T-helper 1 cell treated with Interleukin-12 subunit alpha and Interleukin-12 subunit beta and Interleukin-4 antibody, amounts not matched to agents 30 μg/mL and 1 μg/mL, for 36 hours (primary cell): ENCODE results near the gene CHRNA9.
"Not testable (repeated sequence)": the region's sequence is repeated elsewhere in the genome, so short reads cannot be mapped to it uniquely, and the experiment has no call there.

Experiments used
- H3K27ac Mint-ChIP-seq: one replicate; pipeline ENCODE4 v1.8.0; 2021; ENCODE audit warnings: mild to moderate bottlenecking, mixed read lengths
- H3K27me3 Mint-ChIP-seq: one replicate; pipeline ENCODE4 v1.8.0; 2021; ENCODE audit warnings: low read depth, mixed read lengths
- H3K36me3 Mint-ChIP-seq: one replicate; pipeline ENCODE4 v1.8.0; 2021; ENCODE audit warnings: low read depth, mixed read lengths
- H3K4me1 Mint-ChIP-seq: one replicate; pipeline ENCODE4 v1.8.0; 2021; ENCODE audit warnings: low read depth, mixed read lengths
- H3K4me3 Mint-ChIP-seq: one replicate; pipeline ENCODE4 v1.8.0; 2021; ENCODE audit warnings: mild to moderate bottlenecking, moderate library complexity, mixed read lengths
- H3K9me3 Mint-ChIP-seq: one replicate; pipeline ENCODE4 v1.8.0; 2021; ENCODE audit warnings: mixed read lengths

Gene CHRNA9

DNA sequence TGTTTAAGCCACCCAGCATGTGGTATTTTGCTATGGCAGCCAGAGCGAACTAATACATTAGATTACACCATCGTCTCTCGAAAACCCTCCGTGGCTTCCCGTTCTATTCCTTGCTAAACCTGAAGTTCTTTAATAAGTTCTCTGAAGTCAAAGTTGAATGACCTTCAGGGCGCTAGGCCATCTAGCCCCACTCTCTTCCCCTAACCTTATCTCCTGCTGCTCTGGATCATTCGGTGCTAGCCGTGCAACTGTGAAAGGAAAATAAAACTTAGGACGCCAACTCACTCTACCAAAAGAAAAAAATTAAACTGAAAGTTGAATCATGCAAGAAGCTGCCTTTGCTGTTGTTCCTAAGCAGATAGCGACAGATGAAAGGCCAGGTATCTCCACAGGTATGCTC is 40.0 kb downstream of the CHRNA9 start:
- no peak overlapping the region for H3K27ac Mint-ChIP-seq

GRCh38 chr4:40375620-40376019 is 40.5 kb downstream of the CHRNA9 start:
- no peaks in the 10 kb centered on the region for H3K27me3 Mint-ChIP-seq
- no peaks in the 10 kb centered on the region for H3K9me3 Mint-ChIP-seq
- H3K36me3 Mint-ChIP-seq: no peaks in the 10 kb centered on the region
- H3K27ac Mint-ChIP-seq: no peak overlapping the region
- H3K4me3 Mint-ChIP-seq: no peak overlapping the region
- H3K4me1 Mint-ChIP-seq: no peaks in the 10 kb centered on the region

More for the DNA sequence above, 40.0 kb downstream of the CHRNA9 start:
- Mint-ChIP-seq H3K27me3 (no peaks in the 10 kb centered on the region), H3K4me3 (no peak overlapping the region), H3K36me3 (no peaks in the 10 kb centered on the region), H3K4me1 (no peaks in the 10 kb centered on the region), H3K9me3 (no peaks in the 10 kb centered on the region)

DNA sequence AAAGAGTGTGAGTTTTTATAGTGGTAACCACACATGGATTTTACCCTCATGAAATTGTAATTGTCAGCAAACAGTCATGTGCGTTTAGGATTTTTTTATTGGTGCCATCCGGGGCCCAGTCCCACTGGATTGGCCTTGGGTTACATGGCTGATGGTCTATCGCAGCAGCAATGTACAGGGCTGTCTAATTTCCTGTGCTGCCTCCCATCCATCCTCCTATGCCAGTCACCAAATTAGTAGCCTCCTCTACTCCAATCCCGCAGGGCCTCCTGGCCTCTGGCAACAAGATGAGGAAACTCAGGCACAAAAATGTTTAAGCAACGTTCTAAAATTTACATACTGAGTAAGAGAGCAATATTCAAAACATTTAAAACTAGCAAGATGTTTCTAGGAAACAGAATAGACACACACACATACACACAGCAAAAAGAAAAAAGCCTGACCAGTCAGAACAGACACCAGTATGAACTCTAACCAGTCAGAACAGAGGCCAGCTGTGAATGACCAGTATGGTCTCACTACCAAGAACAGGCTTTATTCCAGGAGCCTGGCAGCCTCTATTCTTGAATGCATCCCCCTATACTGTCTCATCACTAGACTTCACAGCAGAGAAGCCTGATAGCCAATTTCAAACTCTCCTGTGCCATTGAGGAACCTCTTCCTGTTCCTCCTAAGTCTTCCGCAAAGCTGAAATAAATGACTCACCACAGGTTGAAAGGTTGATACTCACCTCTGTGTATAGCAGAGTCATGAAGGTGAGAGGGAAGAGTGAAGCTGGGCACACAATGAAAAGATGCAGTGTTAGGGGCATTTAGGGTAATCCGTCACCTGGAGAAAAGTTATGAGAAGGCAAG is 42.6 kb downstream of the CHRNA9 start:
- Mint-ChIP-seq H3K27me3 (no peaks in the 10 kb centered on the region), H3K9me3 (no peaks in the 10 kb centered on the region), H3K4me1 (no peaks in the 10 kb centered on the region), H3K4me3 (no peak overlapping the region), H3K27ac (peak overlapping the region; percentile 31), H3K36me3 (no peaks in the 10 kb centered on the region)

- peaks cover 3% of the 10 kb centered on the region for H3K4me1 Mint-ChIP-seq
- H3K36me3 Mint-ChIP-seq: no peaks in the 10 kb centered on the region
Observed at GRCh38 chr4:40378619-40379018, 43.5 kb downstream of the CHRNA9 start.

DNA sequence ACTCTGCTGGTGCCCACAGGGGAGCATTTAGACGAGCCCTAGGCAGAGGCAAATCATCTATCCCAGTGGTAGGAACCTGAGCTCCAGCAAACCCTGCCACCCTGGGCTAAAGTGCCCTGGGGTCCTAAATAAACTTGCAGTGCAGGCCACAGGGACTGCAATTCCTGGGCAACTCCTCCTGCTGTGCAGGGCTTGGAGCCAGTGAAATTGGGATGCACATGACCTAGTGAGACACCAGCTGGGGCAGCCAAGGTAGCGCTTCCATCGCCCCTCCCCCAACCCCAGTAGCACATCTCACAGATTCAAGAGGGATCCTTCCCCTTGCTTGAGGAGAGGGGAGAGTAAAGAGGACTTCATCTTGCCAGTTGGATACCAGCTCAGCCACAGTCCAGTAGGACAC is 44.1 kb downstream of the CHRNA9 start:
- peaks cover 3% of the 10 kb centered on the region for H3K4me1 Mint-ChIP-seq
- no peaks in the 10 kb centered on the region for H3K36me3 Mint-ChIP-seq
- H3K4me3 Mint-ChIP-seq: no peak overlapping the region
- no peak overlapping the region for H3K27ac Mint-ChIP-seq
- H3K9me3 Mint-ChIP-seq: no peaks in the 10 kb centered on the region
- no peaks in the 10 kb centered on the region for H3K27me3 Mint-ChIP-seq

More at GRCh38 chr4:40378619-40379018, 43.5 kb downstream of the CHRNA9 start:
- no peaks in the 10 kb centered on the region for H3K9me3 Mint-ChIP-seq
- H3K4me3 Mint-ChIP-seq: no peak overlapping the region
- no peak overlapping the region for H3K27ac Mint-ChIP-seq
- no peaks in the 10 kb centered on the region for H3K27me3 Mint-ChIP-seq

DNA sequence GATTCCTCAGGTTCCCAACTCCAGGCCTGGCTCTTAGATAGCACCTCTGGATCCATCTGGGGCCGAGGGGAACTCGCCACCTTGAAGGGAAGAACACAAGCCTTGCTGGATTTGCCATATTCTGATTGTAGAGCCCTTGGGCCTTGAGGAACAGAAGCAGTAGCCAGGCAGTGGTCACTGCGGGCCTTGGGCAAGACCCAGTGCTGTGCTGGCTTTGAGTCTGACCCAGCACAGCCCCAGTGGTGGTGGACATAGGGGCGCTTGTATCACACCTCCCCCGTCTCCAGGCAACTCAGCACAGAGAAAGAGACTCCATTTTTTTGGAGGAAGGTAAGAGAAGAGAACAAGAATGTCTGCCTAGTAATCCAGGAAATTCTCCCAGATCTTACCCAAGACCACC is 45.5 kb downstream of the CHRNA9 start:
- Mint-ChIP-seq H3K36me3 (no peaks in the 10 kb centered on the region), H3K27me3 (no peaks in the 10 kb centered on the region), H3K4me1 (peaks cover 6% of the 10 kb centered on the region), H3K4me3 (no peak overlapping the region), H3K27ac (no peak overlapping the region), H3K9me3 (no peaks in the 10 kb centered on the region)

DNA sequence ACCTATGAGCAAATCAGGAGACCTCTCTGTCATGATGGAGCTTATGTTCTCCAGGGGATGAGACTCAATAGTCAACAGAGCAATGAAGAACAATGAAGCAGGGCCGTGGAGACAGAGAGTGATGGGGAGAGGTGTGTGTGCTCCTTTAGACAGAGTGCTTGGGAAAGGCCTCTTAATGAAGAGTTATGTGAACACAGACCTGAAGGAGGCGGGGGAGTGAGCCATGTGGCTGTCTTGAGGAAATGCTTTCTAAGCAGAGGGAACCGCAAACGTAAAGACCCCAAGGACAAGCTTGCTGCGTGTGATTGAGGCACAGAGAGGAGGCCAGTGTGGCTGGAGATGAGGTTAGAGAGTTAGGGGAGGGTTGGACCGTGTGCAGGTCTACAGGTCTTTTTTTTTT is 53.1 kb downstream of the CHRNA9 start:
- H3K4me1 Mint-ChIP-seq: peaks cover 4% of the 10 kb centered on the region
- no peak overlapping the region for H3K27ac Mint-ChIP-seq
- H3K9me3 Mint-ChIP-seq: no peaks in the 10 kb centered on the region
- no peaks in the 10 kb centered on the region for H3K36me3 Mint-ChIP-seq
- H3K4me3 Mint-ChIP-seq: no peak overlapping the region
- H3K27me3 Mint-ChIP-seq: no peaks in the 10 kb centered on the region

- Mint-ChIP-seq H3K27me3 (no peaks in the 10 kb centered on the region), H3K4me3 (no peak overlapping the region), H3K4me1 (peaks cover 3% of the 10 kb centered on the region), H3K27ac (no peak overlapping the region), H3K9me3 (no peaks in the 10 kb centered on the region), H3K36me3 (no peaks in the 10 kb centered on the region)
Observed at GRCh38 chr4:40389986-40390385, 54.9 kb downstream of the CHRNA9 start.

- H3K36me3 Mint-ChIP-seq, H3K27me3 Mint-ChIP-seq, H3K27ac Mint-ChIP-seq, H3K4me3 Mint-ChIP-seq, H3K4me1 Mint-ChIP-seq, H3K9me3 Mint-ChIP-seq: not testable (repeated sequence)
Observed at GRCh38 chr4:40392241-40392640, 57.1 kb downstream of the CHRNA9 start.

GRCh38 chr4:40394236-40394635 is 59.1 kb downstream of the CHRNA9 start:
- H3K4me1 Mint-ChIP-seq: no peaks in the 10 kb centered on the region
- H3K27ac Mint-ChIP-seq: no peak overlapping the region
- no peaks in the 10 kb centered on the region for H3K36me3 Mint-ChIP-seq
- no peaks in the 10 kb centered on the region for H3K9me3 Mint-ChIP-seq
- H3K4me3 Mint-ChIP-seq: no peak overlapping the region
- no peaks in the 10 kb centered on the region for H3K27me3 Mint-ChIP-seq

GRCh38 chr4:40395166-40395900 is 60.2 kb downstream of the CHRNA9 start:
- no peaks in the 10 kb centered on the region for H3K9me3 Mint-ChIP-seq
- no peak overlapping the region for H3K4me3 Mint-ChIP-seq
- H3K4me1 Mint-ChIP-seq: no peaks in the 10 kb centered on the region
- no peaks in the 10 kb centered on the region for H3K36me3 Mint-ChIP-seq
- H3K27me3 Mint-ChIP-seq: no peaks in the 10 kb centered on the region
- H3K27ac Mint-ChIP-seq: no peak overlapping the region

DNA sequence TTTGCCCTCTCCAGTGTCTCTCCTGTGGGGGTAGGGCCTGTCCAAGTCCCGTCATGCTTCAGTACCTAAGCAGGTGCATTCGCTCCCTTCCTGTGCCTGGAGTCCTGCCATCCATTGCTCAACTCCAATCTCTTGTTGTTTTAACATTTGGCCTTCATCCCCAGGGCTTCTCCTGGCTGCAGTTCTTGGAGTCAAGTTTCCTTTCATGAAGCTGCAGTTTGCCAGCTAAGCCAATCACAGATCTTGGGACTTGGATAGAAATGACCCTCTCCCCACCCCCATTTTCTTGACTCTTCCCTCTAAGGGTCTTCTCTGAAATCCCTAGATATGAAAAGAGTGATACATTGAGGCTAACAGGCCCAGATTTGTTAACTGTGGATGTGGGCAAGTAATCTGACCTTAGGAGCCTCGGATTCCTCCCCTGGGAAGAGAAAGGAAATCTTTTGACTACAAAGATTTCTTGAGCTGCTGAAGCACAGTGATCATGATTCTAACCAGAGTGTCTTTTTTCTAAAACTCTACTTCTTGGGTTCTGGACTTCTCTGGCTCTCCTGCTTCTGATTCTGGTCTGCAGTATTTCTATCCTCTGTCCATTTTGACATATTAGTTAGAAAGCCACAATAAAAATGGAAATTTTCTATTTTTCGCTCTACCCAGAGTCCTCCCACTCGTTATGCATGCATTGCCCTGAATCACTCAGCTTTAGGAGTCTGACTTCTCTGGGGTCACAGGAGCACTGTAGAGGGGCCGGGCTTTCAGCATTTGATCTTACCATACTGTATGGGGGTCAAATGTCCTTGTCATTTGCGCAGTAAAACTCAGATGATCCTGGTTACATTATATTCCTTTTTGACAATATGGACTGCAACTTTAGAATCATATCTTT is 61.0 kb downstream of the CHRNA9 start:
- H3K4me1 Mint-ChIP-seq: no peaks in the 10 kb centered on the region
- no peak overlapping the region for H3K4me3 Mint-ChIP-seq
- no peaks in the 10 kb centered on the region for H3K27me3 Mint-ChIP-seq
- no peaks in the 10 kb centered on the region for H3K36me3 Mint-ChIP-seq
- H3K9me3 Mint-ChIP-seq: no peaks in the 10 kb centered on the region
- H3K27ac Mint-ChIP-seq: no peak overlapping the region

DNA sequence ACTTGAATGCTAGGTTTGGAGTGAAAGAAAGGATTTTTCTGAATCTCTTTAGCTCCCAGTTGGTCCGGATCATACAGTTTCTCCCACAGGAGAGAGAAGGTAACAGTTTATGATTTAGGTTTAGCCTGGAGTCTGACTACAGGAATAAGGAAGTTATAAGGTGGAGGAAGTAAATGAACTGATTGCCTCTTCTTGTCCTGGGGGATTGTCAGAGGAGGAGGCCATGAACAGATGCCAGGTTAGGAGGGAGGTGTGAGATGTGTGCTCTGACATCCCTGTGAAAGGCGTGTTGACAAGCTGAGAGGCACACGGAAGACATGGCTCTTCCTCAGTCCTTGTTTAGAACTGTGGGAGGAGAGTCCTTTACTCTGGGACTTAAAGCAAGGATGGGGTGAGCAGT is 64.4 kb downstream of the CHRNA9 start:
- no peaks in the 10 kb centered on the region for H3K27me3 Mint-ChIP-seq
- H3K27ac Mint-ChIP-seq: no peak overlapping the region
- H3K36me3 Mint-ChIP-seq: no peaks in the 10 kb centered on the region
- H3K9me3 Mint-ChIP-seq: peaks cover 3% of the 10 kb centered on the region
- H3K4me1 Mint-ChIP-seq: no peaks in the 10 kb centered on the region
- H3K4me3 Mint-ChIP-seq: no peak overlapping the region

DNA sequence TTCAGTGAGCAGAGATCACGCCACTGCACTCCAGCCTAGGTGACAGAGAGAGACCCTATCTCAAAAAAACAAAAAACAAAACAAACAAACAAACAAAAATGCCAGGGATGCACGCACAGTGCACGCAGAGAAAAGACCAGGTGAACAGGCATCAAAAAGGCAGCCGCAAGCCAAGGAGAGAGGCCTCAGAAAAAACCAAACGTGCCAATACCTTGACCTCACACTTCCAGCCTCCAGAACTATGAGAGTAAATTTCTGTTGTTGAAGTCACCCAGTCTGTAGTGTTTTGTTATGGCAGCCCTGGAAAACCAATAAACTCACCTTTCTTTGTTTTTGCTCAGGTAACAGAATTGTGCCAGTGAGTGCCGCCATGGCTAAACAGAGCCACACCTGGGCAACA is 66.0 kb downstream of the CHRNA9 start:
- peaks cover 4% of the 10 kb centered on the region for H3K36me3 Mint-ChIP-seq
- H3K4me1 Mint-ChIP-seq: no peaks in the 10 kb centered on the region
- no peak overlapping the region for H3K27ac Mint-ChIP-seq
- peaks cover 12% of the 10 kb centered on the region for H3K9me3 Mint-ChIP-seq
- no peaks in the 10 kb centered on the region for H3K27me3 Mint-ChIP-seq
- no peak overlapping the region for H3K4me3 Mint-ChIP-seq
